IPS DF 4.7 (cell line): ENCODE measurements around the gene KLHL29.

Experiments
- DNase-seq: peaks from one replicate; pipeline ENCODE4 v3.0.0-alpha.2; 2013; ENCODE audit warnings: low spot score; ENCODE audit errors: extremely low read depth

KLHL29 gene

DNA sequence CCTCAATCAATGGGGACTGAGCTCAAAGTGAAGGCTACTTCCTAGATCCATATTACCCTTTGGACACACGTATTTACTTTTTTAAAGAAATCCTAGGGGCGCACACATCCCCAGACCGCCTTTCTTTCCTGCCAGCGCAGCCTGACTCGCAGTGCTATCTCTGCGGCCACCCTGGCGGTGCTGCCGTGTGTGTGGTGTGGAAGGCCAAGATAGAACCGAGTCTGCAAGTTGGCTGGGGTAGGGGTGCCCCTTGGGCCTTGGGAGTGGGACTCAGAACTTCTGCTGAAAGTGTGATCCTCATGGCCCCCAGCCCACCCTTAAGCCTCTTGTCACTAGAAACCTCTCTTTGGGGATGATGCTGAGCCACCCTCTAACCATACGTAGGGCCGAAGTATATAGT lies 143.7 kb downstream of the KLHL29 start:
- no peak for DNase-seq

DNA sequence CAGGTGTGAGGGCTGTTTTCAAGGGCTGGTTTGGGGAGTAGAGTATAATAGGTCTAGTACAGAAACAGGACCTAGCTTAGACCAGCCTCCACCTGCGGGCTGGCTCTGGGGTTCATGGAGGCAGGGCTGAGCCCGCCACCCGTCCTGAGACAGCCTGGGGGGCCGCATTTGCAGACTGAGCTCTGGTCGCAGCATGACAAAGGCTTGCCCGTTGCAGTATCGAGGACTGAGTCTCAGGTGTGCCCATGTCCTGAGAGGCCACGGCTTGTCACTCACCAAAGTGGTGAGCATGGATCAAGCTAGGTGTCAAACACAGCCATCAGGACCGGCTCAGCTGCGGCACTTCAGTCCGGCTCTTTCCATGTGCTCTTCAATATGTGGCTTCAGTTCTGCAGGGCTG lies 144.7 kb downstream of the KLHL29 start:
- no peak for DNase-seq

DNA sequence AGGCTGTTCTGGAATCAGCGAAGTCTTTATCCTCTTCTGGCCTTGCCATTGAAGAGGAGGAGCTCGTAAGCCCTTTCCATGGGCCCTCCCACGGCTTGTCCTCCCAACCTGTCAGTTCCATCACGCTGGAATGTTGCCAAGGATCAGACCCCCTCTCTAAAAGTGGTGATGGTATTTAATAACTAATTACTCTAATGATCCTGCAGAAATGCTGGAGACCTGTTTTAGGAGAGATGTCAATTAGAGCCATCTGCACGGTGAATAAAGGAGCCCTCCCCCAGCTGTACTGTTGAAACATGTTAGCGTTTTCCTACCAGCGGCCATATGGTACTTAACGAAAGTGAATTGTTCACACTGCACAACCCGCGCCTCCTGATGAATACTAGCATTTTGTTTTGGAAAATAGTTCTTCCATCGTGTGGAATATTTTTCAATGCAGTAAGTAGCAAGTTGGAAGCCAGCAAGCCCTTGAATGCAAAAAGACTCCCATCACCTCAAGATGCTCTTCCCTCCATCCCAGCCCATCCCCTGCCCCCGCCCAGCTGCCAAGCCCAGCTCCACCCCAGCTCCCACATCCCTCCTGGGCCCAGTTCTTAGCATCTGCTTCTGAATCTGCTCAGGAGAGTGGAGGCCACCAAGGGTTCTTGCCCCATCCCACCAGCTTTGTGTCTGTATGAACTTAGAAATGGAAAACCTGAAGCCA lies 145.4 kb downstream of the KLHL29 start:
- DNase-seq: no peak

DNA sequence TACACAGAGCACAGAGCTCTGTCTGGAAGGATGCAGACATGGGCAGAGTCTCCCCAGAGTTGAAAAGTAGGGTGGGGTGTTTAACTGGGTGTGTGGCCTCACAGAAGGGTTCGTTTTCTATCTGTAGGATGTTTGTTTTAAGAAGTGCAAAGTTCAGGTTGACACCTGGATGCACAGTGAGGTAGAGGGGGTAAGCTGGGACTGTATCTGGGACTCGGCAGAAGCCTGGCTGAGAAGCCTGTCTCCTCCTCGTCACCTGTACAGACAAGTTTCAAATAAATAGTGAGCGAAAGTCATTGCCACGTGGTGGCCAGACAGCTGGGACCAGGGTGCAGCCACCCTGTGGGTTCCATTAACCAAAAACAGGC lies 145.9 kb downstream of the KLHL29 start:
- no peak for DNase-seq

DNA sequence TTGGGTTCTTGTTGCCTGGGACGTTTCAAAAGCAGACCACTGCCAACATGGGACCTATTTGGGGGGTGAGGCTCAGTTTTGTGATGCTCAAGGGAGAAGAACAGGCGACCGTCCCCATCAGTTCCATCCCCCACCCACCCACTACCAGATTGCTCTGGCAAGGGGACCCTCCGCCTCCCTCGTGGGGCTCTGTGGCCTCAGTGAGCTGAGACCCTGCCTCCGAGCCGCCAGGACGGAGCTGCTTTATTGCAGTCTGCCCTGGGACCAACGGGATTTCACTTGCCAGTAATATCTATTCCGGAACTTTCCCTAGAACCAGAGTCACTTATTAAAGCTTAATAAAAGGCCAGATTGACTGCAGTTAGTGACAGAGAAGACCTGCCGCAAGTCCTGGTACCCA lies 146.3 kb downstream of the KLHL29 start:
- DNase-seq: no peak

DNA sequence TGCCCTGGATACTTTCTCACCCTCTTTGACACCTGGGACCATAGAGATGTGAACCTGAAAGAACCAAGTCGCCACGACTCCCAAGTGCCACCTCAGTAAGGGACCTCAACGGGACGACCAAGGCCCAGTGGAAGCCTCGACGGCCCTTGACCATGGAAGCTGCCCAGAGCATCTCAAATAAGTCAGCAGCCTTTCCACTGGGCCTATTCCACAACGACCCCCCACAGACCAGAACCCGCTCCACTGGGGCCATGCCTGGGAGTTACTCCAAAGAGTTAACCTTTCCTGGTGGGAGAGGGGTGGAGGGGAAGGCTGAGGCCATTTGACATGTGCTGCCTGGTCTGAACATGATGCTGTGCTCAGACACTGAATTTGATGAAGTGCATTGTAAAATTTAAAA lies 146.9 kb downstream of the KLHL29 start:
- no peak for DNase-seq

DNA sequence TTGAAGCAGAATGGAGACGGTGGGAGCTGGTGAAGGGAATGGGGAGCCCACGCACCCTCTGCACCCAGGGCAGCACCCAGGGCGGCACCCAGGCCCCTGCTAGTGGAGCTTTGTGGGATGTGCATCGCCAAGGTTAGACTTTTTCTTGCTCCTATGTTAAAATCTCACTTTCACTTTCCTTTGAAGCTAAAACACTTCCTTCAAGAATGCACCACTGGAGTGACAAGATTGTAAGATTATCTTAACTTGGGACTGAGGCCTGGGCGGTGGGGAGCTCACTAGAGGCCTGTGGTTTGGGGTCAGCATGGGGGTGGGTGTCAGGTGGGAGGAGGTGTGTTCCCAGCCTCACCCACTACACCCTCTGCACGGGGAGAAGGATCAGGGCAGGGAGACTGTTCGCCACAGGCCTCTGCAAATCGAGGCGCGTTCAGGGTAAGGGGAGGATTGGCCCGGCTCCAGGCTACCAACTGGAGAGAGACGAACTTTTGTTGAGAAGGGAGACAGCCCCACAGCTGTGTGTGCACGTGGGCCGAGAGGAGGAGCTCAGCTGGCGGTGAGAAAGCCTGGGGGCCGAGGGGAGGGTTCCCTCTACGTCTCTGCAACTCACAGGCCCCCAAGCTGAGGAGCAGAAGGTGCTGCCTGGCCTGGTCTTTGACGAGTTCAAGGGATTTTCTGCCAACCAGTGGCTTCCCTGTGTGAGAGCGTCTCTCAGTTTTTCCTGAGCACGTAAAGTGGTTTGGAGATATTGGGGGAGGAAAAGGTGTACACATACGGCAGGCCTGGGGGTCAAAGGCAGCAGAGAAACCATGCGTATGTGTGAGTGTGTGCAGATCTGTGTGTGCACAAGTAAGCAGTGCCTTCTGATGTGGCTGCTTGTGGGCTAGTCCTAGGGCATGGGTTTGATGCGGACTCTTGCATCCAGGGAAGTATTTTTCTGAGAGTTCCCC lies 147.7 kb downstream of the KLHL29 start:
- DNase-seq: no peak

DNA sequence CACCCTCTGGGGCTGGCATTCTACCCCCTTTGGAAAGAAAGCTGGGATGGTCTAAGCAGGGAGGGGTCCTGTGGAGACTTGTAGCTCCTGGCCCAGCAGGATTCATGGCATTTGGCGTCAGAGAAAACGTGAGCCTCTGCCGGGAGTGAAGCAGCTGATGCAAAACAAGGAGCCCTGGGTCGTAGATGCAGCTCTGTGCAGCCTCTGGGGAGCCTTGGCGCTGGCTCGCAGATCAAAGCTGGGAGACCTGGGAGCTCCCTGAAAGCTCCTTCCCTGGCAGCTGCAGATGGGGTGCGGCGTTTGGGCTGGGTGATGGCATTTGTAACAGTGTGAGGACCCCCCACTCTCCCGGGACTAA lies 148.3 kb downstream of the KLHL29 start:
- no peak for DNase-seq

DNA sequence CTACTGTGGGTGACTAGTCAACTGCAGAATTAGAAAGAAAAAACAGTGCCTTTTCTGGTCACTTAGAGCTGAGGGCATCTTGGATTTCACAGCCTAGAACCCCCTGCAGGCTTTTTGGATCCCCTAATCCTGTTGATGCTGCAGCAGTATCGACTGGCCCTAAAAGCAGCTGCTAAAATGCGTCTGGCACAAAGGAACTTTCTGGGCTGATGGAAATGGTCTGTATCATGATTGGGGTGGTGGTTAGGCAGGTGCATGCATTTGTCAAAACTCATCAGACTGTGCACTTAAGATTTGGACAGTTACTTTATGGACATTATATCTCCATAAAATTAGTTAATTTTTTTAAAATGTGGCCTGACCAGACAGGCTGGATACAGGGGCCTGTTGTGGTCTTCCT lies 149.8 kb downstream of the KLHL29 start:
- DNase-seq: no peak

DNA sequence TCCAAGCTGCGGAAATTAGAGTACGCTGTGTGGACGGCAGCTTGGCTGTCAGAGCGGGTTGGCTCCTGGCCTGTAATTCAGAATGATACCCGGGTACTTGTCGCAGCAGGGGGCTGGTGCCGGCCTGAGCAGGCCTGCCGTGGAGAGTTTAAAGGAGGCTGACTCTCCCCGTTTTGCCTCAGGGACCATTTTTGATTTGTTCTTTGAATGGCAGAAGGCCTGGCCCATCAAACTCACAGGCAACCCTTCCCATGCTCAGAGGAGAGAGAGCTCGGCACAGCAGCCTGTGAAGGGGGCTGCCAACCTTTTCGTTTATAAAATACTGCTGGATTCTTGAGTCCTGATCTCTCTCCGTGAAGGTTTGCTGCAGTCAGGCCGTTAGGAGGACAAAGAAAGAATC lies 151.3 kb downstream of the KLHL29 start:
- no peak for DNase-seq

DNA sequence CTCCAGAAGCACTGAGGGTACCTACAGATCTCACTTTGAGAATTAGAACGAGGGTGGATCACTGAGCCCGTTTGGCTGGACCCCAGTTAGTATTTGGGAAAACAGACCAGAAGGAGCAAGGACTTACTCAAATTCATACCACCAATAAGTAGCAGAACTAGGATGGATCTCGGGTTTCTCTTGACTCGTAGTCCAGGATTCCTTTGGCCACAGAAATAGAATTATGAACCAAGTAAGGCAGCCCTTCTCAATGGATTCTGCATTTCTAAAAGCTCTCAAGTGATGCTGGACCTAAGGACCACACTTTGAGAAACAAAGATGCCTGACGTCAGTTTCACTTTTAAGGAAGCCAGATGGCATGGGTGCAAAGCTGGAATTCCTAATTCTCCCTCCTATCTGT lies 153.0 kb downstream of the KLHL29 start:
- no peak for DNase-seq

DNA sequence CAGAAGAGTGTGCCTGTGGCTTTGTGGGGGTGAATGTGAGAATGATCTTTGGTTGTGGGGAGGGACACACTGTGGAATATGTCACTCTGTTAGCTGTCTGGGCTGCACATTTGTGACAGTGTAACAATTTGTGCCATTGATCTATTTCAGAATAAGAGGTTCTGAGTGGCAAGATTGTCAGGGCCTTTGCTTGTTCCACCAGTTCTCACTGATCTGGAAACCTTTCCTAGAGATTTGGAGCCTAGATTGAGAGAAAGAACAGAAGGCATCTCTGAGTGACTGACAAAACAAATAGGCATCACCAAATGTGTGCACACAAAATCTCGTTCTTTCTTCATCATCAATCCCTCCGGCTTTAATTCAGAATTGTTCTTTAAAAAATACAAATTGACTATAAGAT lies 153.6 kb downstream of the KLHL29 start:
- DNase-seq: no peak

DNA sequence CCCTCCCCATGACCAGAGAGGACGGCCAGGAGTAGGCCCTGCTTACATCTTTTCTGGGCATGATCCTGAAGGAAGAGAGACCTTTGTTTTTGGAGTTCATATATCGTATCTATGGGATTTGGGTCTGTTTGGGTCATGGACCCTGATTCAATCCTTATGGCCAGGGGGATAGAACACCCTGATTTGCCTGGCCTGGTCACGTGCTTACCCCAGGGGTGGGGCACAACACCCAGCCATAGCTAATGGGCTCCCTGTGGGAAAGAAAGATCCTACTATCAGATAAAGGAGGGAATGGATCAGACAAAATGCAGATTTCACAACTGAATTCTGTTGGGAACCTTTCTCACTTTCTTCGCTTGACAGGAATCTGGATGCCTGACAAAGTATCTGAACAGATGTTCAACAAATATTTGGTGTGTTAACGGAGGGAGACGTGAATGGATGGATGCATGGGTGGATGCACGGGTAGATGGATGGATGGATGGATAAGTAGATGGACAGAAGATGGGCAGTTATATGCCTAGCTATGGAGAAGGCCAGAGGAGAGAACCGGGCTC lies 155.9 kb downstream of the KLHL29 start:
- no peak for DNase-seq

DNA sequence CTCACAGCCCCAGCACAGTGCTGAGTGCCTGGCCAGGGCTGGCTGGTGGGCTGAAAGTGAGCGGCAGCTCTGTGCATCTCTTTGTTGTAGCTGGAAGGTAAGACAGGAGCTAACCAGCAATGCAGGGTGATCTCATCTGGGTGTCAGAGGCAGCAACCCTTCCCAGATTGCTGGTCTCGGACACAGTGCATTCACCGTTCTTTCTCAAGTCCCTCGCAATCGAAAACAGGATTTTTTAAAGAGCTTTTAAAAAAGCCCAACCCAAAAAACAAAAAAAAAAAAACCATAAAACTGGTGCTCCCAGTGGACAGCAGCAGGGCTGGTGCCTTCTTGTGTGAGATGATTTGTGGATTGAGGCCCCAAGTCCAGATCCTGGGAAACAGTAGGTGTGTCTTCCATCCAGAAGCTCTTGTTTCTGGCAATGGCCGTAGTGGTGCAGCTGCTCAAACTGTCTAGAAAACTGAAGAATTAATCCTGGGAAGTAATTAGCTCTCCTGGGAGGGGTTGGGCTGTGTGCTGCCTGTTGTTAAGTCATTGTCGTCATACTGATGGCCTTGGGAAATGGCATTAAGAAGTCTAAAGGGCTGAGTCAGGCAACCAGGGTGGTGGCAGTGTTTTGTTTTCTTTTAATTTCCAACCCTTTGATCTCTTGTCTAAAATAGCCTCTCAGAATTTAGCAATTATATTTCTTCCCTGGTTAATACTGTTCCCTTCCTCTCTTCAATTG lies 156.7 kb downstream of the KLHL29 start:
- DNase-seq: no peak

DNA sequence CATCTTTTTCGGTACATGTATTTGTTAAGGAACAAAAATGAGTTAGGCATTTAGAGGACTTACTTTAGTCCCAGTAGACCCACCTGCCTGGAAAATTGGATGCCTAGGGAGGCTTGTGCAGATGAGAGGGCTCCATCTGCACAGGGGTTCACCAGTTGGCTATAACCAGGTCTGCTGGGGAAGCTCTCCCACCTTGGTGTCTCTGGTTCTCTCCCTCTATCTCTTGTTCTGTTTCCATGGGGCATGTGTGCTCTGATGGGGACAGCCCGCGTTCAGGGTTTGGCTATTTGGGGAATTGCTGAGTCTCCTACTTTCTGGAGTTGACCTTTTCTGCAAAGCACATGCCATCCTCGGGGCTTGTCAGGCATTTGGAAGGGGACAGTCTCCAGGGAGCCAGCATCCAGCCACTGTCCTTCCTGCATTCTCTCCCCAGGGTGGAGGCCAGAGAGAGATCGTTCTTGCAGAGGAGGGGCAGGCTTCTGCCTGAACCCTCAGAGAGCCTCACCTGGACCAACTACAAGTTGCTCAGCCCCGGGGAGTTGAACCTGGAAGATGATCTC lies 157.3 kb downstream of the KLHL29 start:
- DNase-seq: no peak

DNA sequence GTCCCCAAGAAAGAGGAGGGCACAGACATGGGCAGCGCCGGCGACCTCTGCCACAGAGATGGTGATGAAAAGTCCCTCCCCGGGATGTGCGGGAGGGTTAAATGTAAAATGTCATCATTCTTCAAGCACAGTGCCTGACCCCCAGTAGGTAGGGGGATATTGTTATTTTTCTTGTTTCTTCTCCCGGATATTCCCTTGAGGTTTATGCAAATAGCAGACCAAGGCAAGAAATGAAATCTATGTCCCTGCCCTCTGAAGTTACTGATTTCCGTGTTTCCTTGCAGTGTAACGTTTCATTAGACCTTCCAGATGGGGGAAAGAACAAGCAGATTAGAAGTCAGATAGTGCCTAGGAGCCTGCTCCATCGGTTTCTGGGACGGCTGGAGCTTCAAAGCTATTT lies 158.3 kb downstream of the KLHL29 start:
- DNase-seq: no peak

DNA sequence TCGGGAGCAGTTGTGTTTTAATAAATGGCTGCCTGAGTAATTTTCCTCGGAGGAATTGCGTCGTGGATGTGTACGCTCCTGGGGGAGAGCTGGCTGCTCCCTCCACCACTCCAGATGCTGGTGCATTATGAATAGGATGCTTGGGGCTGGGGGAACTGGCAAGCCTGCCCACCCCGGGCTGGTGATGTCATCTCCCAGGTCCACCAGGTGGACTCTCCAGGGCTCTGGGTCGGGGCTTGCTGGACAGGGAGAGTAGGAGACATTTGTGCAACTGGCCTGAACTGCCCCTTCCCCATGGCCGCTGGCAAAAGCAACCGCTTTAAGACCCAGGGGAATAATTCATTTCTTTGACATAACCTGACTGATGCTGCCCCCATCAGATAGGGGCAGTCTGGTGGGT lies 158.7 kb downstream of the KLHL29 start:
- no peak for DNase-seq

DNA sequence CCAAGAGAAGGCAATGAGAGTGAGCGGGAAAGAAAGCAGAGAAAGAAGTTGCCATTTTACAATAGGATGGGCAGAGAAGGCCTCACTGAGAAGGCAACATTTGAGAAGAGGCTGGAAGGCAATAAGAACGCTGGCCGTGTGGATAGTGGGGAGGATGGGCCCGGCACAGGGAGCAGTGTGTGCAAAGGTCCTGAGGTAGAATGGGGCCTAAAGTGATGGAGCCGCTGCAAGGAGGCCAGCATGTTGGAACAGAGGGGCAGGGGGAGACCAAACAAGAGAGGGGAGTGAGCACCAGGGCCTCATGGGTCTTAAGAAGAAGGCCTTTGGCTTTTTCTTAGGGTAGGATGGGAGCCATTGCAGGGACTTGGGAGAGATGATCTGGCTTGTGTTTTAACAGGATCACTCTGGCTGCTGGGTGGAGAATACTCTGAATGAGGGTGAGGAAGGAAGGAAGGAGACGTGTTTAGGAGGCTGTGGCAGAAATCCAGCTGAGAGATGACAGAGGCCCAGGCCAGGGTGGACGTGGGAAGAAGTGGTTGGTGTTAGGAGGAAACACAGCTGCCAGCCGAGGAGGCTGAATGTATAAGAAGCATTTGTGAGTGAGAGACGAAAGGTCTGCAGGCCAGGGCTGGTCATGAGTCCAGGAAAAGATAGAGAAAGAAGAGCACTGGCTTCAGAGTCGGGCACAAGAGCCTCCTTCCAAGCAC lies 159.8 kb downstream of the KLHL29 start:
- no peak for DNase-seq

DNA sequence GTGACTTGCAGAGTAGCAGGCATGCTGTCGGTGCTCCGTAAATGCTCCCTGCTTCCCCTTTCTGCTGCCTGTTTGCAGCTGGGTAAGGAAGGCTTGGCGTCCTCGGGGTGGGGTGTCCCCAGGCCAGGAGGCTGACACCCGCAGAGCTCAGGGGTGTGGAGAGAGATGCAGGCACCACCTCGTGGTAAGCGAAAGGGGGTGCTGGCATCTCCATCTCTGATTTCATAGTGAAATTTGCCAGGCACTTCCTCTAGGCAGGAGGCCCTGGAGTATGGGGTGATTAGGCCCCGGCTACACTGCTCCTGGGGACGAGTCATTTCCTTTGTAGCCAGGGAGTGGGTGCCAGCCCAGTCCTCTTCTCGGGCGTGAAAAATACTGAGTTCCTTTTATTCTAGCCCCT lies 160.4 kb downstream of the KLHL29 start:
- DNase-seq: no peak

DNA sequence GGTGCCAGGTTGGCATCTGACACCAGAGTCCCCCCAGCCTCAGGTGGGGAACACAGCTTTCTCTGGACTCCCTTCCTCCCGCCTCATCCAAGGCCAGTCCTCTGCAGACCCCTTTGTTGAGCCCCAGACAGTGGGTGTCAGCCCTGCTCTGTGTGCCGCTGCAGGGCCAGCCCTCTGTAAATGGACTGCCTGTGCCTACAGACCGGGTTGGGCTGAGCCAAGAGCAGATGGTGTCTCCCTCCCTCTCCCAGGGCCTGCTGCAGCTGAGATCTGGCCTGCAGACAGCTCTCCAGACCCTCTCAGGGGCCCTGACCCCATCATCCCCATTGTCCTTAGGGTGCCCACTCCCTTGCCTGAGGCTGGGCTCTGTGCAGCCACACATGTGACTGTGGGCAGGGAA lies 160.8 kb downstream of the KLHL29 start:
- no peak for DNase-seq

DNA sequence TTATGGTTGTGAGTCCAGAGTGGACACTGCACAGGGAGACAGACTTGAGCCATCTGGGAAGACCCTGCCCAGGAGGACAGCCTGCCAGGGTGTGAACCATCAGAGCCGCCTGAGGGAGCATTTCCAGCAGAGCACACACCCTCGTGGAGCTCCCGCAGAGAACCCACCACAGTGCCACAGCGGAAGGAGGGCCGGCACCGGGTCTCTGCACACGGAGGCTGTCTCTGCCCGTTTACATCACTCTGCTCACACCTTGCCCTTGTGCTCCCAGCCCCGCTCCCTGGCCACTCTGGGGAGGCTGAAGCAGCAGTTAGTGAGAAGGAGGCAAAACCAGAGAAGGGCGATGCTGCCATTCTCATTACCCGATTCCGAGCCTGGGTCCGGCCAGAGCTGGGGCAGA lies 161.9 kb downstream of the KLHL29 start:
- DNase-seq: no peak
